Ecto neural progenitor cell (in vitro differentiated cells): Measurements from ENCODE around the gene COL15A1.

Experiments
- DNase-seq: peaks from one replicate; pipeline ENCODE4 v3.0.0-alpha.2; 2018; ENCODE audit warnings: low spot score

The COL15A1 gene

DNA sequence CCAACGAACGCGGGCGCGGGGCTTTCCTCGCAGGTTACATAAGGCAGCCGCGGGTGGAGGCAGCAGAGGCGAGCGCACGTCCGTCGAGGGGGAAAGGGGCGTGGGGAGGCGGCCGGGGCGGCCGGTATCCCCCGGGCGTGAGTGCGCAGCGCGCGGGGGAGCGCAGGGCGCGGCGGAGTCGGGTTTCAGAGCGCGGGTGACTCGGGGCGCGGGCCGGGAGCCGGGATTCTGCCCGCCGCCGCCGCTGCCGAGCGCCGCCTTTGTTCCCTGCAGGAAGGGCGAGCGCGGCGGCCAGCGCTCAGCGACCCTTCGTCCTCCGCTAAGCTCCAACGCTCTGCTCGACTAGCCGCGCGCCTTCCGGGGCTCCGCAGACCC lies at the start of gene COL15A1:
Gene COL15A1, plus strand, starts transcription at position 226 of the 375 bp plus-strand sequence. CDS start 155 bp downstream, outside the sequence.
- peak; percentile 77 for DNase-seq

DNA sequence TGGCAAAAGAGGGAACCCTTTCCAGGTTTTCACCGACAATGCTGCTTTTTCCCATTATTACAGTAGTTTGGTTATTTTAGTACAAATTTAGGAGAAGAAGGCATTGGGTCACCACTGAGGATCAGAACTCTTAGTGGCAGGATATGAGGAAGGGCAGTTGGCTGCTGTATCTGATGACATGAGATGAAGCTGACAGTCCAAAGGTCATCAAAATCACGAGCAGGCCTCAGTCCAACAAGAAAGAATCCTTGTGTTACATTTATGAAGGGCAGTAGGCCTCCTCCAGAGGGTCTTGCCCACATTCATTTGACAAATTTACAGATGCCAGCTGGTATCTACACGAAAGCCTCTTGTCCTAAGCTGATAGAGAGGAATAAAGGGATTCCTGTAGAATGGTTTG lies 49.5 kb upstream of the COL15A1 start:
- DNase-seq = no peak

DNA sequence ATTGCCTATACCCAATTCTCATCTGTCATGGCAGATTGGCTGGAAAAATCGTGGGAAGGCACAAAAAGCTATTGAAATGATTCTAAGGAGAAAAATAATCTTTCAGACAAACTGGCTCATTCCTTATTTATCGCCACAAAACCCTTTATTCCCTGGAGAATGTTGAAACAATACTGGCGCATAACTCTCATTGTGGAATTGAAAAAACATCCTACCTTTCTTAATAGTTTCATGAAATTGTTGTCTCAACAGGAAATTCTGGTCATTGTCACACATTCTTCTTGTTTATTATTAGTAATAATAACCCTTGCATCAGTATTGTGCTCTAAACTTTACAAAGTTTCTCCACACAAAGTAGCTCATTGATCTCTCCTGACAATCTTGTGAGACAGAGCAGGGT lies 48.9 kb upstream of the COL15A1 start:
- DNase-seq = no peak

DNA sequence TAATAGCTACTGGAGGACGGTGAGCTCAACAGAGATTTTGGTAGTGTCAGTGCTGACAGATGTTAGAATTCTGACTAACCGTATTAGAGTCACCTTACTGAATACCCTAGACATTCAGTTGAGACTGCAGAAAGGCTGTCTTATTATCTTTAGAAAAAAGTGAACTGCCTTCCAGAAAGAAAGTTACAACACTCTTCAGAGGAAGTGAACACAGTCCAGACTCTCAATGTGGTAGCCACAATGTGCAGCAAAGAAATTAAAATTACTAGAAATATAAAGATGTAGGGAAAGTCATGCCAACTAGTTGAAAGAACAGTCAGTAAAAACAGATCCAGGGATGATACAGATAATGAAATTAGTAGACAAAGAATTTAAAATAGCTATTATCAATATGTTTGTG lies 47.1 kb upstream of the COL15A1 start:
- no peak for DNase-seq

DNA sequence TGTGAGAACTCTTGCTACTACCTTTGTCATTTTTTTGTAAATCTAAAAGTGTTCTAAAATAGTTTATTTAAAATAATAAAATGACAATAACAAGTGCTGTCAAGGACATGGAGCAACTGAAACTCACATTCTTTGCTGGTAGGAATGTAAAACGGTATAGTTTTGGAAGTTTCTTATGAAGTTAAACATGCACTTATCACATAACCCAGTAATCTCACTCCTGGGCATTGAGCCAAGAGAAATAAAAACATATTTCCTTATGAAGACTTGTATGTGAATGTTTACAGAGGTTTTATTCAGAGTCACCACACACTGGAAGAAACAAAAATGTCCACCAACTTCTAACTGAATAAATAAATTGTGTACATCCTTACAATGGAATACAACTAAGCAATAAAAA lies 46.0 kb upstream of the COL15A1 start:
- no peak for DNase-seq

DNA sequence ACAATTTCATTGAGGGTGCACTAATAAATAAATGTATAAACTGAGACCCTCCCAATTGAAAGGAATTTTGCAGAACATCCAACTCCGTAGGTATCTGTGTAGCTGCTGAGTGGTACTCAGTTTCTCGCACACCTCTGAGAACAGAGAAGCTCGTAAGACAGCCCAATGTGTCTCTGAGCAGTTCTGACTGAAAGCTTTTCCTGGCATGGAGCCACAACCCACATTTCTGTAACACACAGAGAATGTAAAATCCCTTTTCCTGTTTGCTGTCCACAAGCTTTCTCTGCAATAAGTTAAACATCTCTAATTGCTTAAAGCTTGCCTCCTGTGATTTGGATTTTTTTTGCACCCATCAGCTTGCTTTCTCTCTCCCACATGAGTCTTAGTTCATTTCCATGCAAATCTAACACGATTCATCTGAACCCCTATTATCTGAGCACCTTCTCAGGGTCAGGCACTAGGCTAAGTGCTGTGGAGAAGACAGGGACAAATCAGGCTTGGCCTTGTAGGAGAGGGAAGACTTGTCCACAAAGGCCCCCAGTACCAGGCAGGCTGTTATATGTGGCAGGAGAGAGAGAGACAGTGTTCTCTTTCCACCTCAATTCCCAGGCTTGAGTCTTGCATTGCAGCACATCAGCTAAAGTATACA lies 44.2 kb upstream of the COL15A1 start:
- DNase-seq = peak; percentile 26

DNA sequence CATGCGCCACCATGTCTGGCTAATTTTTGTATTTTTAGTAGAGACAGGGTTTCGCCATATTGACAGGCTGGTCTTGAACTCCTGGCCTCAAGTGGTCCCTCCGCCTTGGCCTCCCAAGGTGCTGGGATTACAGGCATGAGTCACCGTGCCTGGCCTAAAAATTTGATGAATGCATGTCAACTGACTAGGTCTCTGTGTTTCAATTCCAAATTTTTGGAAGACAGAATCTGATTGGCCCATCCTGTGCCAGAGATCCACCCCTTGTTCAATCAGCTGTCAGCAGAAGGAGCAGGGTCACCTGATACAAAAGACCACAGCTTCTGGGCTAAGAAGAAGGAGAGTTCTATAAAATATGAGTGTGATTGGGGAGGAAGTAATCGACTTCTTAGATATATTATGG lies 43.5 kb upstream of the COL15A1 start:
- peak; percentile 14 for DNase-seq

DNA sequence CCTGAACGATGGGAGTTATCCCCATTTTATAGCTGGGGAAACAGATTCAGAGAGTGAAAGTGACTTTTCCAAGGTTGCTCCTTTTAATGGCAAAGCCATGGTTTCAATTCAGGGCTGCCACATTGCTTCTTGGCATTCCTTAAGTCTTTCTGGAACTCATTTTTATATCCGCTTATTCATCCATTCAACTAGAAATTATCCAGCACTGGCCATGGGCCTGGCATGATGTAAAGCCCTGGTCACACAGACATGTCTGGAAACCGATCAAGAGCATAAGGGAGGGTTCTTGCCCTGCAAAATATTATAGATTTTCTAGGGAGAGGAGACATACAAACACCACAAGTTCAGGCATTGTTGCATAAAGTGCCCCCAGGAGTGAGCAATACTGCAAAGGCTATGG lies 43.0 kb upstream of the COL15A1 start:
- no peak for DNase-seq

DNA sequence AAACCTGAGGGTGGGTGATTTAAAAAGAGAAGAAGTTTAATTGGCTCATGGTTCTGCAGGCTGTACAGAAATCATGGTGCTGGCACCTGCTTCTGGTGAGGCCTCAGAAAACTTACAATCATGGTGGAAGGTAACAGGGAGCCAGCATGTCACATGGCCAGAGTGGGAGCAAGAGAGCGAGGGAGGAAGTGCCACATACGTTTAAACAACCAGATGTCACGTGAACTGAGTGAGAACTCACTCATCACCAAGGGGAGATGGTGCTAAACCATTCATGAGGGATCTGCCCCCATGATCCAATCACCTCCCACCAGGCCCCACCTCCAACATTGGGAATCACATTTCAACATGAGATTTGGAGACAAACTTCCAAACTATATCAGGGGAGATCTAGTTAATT lies 41.9 kb upstream of the COL15A1 start:
- DNase-seq = peak; percentile 4

DNA sequence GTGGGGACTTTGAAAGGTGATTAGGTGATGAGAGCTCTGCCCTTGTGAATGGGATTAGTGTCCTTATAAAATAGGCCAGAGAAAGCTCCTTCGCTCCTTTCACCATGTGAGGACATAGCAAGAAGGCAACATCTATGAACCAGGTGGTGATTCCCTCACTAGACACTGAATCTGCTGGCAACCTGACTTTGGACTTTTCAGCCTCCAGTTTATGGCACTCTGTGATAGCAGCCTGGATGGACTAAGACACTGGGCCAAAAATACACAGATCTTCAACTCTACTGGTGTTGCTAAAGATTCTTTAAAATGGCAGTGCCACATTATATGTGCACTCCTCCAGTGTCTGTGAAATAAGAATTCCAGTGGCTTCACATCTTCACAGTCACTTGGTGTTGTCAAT lies 41.2 kb upstream of the COL15A1 start:
- peak; percentile 2 for DNase-seq

DNA sequence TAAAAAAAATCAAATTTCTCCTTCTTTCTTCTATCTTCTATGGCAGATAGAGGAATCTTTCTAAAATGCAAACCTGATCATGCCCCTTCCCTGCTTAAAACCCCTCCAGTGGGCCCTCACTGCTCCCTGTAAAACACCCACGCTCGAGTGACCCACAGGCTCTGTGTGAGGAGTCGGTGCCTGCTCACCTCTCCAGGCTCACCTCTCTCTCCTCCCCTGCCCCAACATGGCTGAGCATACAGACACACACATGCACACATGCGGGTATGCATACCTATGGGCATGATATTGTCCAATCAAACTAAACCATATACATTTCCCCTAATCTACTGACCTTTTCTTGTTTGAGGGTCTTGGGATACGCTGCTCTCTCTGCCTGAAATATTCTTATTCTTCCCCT lies 40.8 kb upstream of the COL15A1 start:
- DNase-seq = peak; percentile 16

DNA sequence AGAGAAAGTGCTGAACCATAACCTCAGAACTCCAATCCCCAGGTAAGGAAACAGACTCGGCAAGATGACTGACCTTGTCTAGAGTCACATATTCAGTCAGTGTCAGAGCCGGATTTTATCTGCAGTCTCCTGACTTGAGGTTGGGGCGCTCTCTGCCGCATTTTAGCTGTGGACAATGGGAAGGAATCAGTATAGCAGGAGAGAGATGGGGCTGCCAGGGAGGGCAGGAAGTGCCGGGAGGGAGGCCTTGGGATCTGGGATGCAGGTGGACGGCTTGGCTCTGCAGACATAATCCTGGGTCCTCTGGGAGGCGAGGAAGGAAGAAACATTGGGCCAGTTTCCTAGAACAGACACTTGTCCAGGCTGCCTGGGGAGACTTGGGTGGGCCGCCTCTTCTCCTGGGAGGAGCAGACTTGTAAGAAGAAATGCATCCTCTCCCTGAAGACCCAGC lies 39.7 kb upstream of the COL15A1 start:
- no peak for DNase-seq

DNA sequence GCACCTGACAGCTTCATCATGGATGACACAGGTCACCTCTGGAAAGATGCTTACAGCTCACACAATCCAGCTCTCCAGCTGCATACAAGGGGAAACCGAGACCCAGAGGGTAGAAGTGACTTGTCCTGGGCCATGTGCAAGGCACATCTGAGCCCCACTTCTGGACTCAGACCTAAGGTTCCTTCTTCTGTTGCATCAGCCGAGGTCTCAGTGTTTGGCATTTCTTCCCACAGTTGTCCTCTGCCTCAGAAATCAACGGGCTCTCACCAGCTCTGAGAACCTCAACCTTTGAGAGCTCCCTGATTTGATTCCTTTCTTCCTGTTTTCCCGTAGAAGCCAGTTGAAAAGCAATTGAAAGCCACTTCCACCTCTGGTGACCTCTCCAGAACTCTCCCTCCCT lies 38.7 kb upstream of the COL15A1 start:
- DNase-seq = no peak

DNA sequence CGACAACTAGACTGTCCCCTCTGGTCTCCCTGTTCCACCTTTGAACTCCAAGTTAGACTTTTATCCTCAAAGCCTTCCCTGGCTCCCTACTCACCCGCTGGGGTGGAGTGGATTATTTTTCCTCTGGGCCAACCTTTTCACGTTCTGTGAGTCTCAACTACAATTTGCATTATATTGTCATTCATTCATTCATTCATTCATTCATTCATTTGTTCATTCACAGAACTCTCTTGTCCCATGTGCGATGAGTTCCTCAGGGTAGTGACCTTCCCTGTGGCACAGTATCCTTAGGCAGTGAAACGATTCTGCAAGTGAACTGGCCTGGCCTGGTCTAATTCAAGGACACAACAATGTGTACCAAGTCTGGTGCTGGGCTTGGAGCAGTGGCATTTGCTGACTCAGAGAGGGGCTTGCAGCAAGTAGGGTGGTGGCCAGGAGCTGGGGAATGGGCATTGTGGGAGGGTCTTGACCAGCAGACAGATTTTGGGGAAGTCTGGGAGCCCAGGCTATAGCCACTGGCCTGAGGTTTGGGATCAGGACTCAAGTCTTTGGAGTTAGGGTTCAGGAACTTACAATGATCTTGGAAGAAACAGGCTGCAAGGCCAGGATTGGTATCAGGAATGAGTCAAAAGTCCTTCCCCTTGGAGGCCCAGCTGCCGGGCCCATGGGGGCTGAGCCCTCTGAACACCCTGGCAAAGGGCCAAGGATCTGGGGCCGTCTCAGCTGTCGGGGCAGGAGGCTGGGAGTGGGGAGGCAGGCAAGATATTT lies 37.2 kb upstream of the COL15A1 start:
- no peak for DNase-seq

DNA sequence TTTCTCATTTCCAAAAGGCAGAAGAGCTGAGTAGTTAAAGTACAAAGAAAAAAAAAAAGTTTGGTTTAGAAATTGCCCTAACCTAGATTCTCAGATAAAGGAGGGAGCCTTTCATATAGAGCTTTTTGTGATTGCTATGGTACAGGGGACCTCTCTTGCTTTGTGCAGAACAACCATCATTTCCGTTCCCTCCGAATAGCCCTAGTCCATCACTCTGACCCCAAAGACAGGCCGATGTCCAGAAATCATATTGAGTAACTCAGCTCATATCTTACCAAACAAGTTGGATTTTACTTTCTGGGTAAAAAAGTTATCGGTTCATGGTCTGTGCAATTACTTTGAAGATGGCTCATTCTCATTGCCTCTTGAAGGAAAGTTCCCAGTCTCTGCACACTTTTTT lies 36.7 kb upstream of the COL15A1 start:
- DNase-seq = no peak

DNA sequence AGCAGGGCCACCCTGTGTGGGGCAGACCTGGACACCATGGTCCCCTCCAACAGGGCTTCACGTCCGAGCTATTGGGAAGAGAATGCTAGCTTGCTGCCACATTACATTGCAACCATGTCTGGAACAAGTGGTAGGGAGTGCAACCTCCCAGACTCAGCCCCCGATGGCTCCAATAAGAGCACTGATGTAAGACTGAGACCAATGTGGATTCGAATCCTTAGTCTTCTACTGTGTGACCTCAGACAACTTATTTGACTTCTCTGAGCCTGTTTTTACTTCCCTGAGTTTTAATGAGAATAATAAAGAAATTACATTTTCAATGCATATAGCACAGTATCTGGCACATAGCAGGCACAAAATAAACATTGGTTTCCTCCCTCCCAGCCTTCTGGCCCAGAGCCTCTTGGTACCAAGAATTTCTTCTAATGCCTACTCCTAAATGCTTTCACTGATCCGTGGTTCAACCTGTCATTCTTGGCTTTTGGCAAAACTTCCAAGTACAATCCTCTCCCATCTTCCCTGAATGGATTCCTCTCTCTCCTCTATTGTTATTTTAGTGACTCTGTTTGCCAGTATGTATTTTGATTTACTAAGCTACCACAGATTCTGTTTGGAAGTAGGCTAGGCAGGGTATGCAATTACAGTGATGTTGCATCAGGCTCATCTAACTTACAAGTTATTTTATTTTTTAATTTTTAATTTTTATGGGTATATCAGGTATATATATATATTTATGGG lies 34.6 kb upstream of the COL15A1 start:
- no peak for DNase-seq

DNA sequence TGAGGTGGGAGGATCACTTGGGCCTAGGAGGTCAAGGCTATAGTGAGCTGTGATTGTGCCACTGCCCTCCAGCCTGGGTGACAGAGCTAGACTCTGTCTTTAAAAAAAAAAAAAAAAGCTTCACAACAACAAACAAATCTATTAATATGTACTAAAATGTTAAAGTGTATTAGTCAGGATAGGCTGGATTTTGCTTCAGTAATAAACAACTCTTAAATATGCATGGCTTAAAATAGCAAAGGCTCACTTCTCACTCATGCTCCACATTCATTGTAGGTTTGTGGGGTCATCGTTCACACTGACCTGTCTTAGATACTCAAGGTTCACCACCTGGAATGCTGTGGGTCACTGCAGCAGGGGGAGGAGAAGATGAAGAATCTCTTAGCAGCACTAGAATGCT lies 33.8 kb upstream of the COL15A1 start:
- DNase-seq = no peak

DNA sequence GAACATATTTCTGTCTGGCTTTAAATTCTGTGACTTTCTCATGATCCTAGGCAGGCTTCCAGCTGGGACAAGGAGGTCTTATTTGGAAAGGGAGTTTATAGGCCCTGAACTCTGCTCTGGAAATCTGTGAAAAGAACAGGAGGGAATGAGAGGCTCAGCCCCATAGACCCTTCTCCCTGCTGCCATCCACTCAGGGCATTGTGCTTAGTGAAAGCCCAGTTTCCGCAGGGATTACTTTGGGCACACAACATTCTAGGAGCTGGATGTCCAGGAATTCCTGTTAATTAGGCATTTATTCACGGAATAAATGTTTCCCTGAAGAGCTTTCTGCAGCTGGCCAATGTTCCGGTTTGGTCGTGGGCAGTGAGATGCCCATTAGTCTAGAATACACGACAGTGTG lies 32.7 kb upstream of the COL15A1 start:
- no peak for DNase-seq

DNA sequence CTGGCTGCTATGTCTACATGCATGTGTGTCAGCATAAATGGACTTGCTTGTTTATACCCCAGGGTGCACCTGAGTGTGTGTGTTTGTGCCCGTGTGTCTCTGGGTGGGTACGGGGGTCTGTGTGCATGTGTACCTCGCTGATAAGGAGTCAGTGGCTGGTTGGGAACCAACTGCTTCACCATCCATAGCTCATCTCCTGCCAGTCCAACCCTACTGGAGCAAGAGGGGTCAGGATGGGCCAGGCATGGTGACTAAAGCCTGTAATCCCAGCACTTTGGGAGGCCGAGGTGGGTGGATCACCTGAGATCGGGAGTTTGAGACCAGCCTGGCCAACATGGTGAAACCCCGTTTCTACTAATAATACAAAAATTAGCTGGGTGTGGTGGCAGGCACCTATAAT lies 32.0 kb upstream of the COL15A1 start:
- DNase-seq = peak; percentile 30

DNA sequence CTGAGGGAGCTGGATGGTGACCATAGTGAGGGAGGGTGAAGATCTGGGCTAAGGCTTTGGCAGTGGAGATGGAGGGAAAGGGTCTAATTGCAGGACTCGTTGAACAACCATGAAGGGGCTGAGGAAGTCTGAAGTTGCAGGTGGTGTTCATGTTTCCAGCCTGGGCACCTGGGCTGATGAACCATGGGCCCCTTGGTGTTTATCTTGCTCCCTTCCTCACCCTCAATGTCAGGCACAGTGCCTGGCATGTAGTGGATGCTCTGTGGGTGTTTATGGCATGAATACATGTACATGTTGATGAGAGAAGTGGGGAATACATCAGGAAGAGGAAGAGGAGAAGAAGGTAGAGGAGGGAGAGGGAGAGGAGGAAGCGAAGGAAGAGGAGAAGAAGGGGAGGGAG lies 31.3 kb upstream of the COL15A1 start:
- peak; percentile 15 for DNase-seq

DNA sequence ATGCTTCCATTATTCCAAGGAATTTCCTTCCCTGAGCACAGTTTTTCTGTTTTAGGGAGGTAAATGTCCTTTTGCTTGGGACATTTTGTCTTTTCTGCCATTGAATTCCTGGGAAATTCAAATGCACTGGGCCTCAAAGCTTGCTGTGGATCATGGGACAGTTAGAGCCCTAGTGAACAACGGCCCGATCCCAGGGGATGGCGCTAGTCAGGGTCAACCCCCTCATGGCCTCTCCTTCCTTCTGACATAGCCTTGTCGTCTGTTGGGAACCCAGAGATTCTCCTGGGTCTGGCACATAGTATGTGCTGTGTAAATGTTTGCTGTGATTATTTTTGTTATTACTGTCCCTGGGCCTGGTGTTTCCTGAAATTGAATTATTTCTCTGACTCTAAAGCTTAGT lies 30.7 kb upstream of the COL15A1 start:
- DNase-seq = peak; percentile 15

DNA sequence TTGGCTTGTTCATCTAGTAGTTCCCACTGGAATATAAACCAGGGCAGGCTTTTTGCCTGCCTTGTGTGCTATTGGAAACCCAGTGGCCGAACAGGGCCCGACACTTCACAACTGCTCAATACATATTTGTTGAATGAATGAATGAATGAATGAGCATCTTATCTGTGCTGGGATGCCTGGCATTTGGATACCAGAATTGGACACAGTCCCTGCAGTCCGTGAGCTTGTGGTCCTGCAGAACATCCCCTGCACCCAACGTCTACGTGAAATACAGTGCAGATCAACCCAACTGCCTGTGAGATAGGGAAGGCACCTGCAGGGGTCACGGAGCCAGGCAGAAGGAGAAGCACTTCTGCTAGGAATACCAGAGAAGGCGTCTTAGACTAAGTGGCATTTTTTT lies 30.0 kb upstream of the COL15A1 start:
- peak; percentile 16 for DNase-seq

DNA sequence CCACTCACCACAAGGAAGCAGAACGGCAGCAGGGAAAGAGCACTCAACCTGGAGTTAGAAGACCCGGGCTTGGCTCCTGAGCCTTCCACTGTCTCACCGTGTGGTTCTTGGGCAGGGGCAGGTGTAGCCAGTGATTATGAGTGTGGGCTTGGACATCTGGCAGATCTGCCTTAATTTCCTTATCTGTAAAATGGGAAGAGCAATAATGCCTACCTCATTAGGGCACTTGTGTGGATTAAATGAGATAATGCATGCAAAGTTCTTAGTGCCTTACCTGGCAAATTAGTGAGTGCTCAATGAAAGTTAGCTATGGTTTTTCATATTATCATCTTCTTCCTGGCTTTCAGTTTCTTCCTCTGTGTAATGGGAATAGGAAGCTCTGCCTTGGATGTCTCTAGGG lies 28.1 kb upstream of the COL15A1 start:
- no peak for DNase-seq
